ENCODE results near the gene MCM5.
A peak's percentile ranks its signal among the peaks of the same experiment; 100 is the strongest.
"Not testable (repeated sequence)": the region's sequence is repeated elsewhere in the genome, so short reads cannot be mapped to it uniquely, and the experiment has no call there.

MCM5 gene

GRCh38 chr22:35452351-35452781 is 52.4 kb downstream of the MCM5 start:
- DNase-seq (ENCODE audit: low spot score): no peak

- DNase-seq (ENCODE audit: low spot score): no peak
These were observed 53.1 kb downstream of the MCM5 start for GRCh38 chr22:35452810-35453743.

GRCh38 chr22:35454416-35455054 is 54.6 kb downstream of the MCM5 start:
- no peak for DNase-seq (ENCODE audit: low spot score)

GRCh38 chr22:35455529-35455928 is 55.6 kb downstream of the MCM5 start:
- DNase-seq (ENCODE audit: low spot score): no peak

- no peak for DNase-seq (ENCODE audit: low spot score)
These were observed 56.8 kb downstream of the MCM5 start for GRCh38 chr22:35456757-35457156.

- no peak for DNase-seq (ENCODE audit: low spot score)
These were observed 58.0 kb downstream of the MCM5 start for GRCh38 chr22:35457729-35458546.

- no peak for DNase-seq (ENCODE audit: low spot score)
These were observed 58.8 kb downstream of the MCM5 start for GRCh38 chr22:35458547-35459422.

GRCh38 chr22:35459423-35459894 is 59.5 kb downstream of the MCM5 start:
- DNase-seq (ENCODE audit: low spot score): no peak

- DNase-seq (ENCODE audit: low spot score): not testable (repeated sequence)
These were observed 60.0 kb downstream of the MCM5 start for GRCh38 chr22:35459976-35460375.

- DNase-seq (ENCODE audit: low spot score): no peak
These were observed 60.7 kb downstream of the MCM5 start for GRCh38 chr22:35460688-35461087.

- no peak for DNase-seq (ENCODE audit: low spot score)
These were observed 62.7 kb downstream of the MCM5 start for GRCh38 chr22:35462498-35463230.

GRCh38 chr22:35463231-35463933 is 63.4 kb downstream of the MCM5 start:
- no peak for DNase-seq (ENCODE audit: low spot score)

GRCh38 chr22:35464399-35464798 is 64.5 kb downstream of the MCM5 start:
- DNase-seq (ENCODE audit: low spot score): no peak

- no peak for DNase-seq (ENCODE audit: low spot score)
These were observed 65.3 kb downstream of the MCM5 start for GRCh38 chr22:35465109-35465701.

GRCh38 chr22:35467681-35468434 is 67.9 kb downstream of the MCM5 start:
- peak; percentile 59 for DNase-seq (ENCODE audit: low spot score)

- no peak for DNase-seq (ENCODE audit: low spot score)
These were observed 71.0 kb downstream of the MCM5 start for GRCh38 chr22:35470903-35471321.

- DNase-seq (ENCODE audit: low spot score): not testable (repeated sequence)
These were observed 71.6 kb downstream of the MCM5 start for GRCh38 chr22:35471566-35471965.

- DNase-seq (ENCODE audit: low spot score): no peak
These were observed 72.5 kb downstream of the MCM5 start for GRCh38 chr22:35472488-35472887.

GRCh38 chr22:35473971-35474370 is 74.0 kb downstream of the MCM5 start:
- DNase-seq (ENCODE audit: low spot score): no peak

All from AG08396 (cell line).